ENCODE results near the gene CDH24.
A peak's percentile ranks its signal among the peaks of the same experiment; 100 is the strongest.

CDH24 gene
- 2.2 to 5.1 reads per million in 2 donors for total RNA-seq

- DNase-seq = peak; percentile 64
These were observed at the start of gene CDH24 for GRCh38 chr14:23056956-23057756. CDH24 (minus strand) TSS chr14:23057520; CDS start chr14:23055733, 1,787 bp downstream.

GRCh38 chr14:23106747-23107045 is 49.4 kb upstream of the CDH24 start:
- DNase-seq = no peak

GRCh38 chr14:23105348-23105824 is 48.1 kb upstream of the CDH24 start:
- no peak for DNase-seq

GRCh38 chr14:23104591-23105347 is 47.4 kb upstream of the CDH24 start, which contains the start of gene CIROP:
CIROP (minus strand) TSS chr14:23104989; CDS start chr14:23104920, 69 bp downstream.
- DNase-seq = no peak

- DNase-seq = no peak
These were observed 46.8 kb upstream of the CDH24 start for GRCh38 chr14:23104070-23104590.

- no peak for DNase-seq
These were observed 46.3 kb upstream of the CDH24 start for GRCh38 chr14:23103581-23103980.

GRCh38 chr14:23102801-23103200 is 45.5 kb upstream of the CDH24 start:
- DNase-seq = no peak

- no peak for DNase-seq
These were observed 44.8 kb upstream of the CDH24 start for GRCh38 chr14:23101986-23102625.

GRCh38 chr14:23101213-23101970 is 44.1 kb upstream of the CDH24 start:
- DNase-seq = no peak

GRCh38 chr14:23099212-23099861 is 42.0 kb upstream of the CDH24 start:
- DNase-seq = no peak

GRCh38 chr14:23097786-23098185 is 40.5 kb upstream of the CDH24 start:
- no peak for DNase-seq

GRCh38 chr14:23095196-23096108 is 38.1 kb upstream of the CDH24 start, which contains the start of gene C14orf119:
C14orf119 (plus strand) TSS chr14:23095505; CDS start chr14:23097659, 2,154 bp downstream.
- DNase-seq = peak; percentile 99

- DNase-seq = no peak
These were observed 37.4 kb upstream of the CDH24 start, which contains the start of gene ACIN1 for GRCh38 chr14:23094666-23095195. ACIN1 (minus strand) TSS chr14:23095136; CDS start chr14:23095112, 24 bp downstream.

- no peak for DNase-seq
These were observed 36.8 kb upstream of the CDH24 start for GRCh38 chr14:23093991-23094665.

GRCh38 chr14:23093526-23093925 is 36.2 kb upstream of the CDH24 start:
- DNase-seq = no peak

- DNase-seq = no peak
These were observed 35.8 kb upstream of the CDH24 start for GRCh38 chr14:23093104-23093503.

- no peak for DNase-seq
These were observed 34.2 kb upstream of the CDH24 start for GRCh38 chr14:23091294-23092225.

- DNase-seq = no peak
These were observed 32.9 kb upstream of the CDH24 start for GRCh38 chr14:23090254-23090636.
